Ovary (tissue), 3 donors: ENCODE measurements around the gene VGLL1.

Experiments
- CTCF ChIP-seq, 3 donors: fragments of 450-650 bp in 2 of 3; fragments of 200-600 bp in 1 of 3; IDR thresholded peaks; one replicate each; pipeline versions ENCODE4 v1.5.1 to v1.8.0; 2016 to 2022; ENCODE audit warnings: antibody characterized with exemption in 3 of 3, mild to moderate bottlenecking in 1 of 3
- EP300 ChIP-seq: sonication (generic); formaldehyde crosslinking; IDR thresholded peaks from one replicate; pipeline ENCODE4 v1.6.1; 2017; ENCODE audit warnings: antibody characterized with exemption
- POLR2A ChIP-seq: fragments of 450-650 bp; IDR thresholded peaks from one replicate; pipeline ENCODE4 v1.6.1; 2017; ENCODE audit warnings: antibody characterized with exemption, mild to moderate bottlenecking, moderate library complexity
- donor health status: DM: no; HTN: no; CAD: no.

- TF ChIP-seq CTCF (IDR thresholded peaks at IDR 0.05) (no peak), EP300 (no peak), POLR2A (no peak)
Observed at GRCh38 chrX:136585262-136585661, 53.2 kb downstream of the VGLL1 start.
